Measurements from ENCODE around the gene ADARB2.
"Not testable (repeated sequence)": the region's sequence is repeated elsewhere in the genome, so short reads cannot be mapped to it uniquely, and the experiment has no call there.

Gene ADARB2

DNA sequence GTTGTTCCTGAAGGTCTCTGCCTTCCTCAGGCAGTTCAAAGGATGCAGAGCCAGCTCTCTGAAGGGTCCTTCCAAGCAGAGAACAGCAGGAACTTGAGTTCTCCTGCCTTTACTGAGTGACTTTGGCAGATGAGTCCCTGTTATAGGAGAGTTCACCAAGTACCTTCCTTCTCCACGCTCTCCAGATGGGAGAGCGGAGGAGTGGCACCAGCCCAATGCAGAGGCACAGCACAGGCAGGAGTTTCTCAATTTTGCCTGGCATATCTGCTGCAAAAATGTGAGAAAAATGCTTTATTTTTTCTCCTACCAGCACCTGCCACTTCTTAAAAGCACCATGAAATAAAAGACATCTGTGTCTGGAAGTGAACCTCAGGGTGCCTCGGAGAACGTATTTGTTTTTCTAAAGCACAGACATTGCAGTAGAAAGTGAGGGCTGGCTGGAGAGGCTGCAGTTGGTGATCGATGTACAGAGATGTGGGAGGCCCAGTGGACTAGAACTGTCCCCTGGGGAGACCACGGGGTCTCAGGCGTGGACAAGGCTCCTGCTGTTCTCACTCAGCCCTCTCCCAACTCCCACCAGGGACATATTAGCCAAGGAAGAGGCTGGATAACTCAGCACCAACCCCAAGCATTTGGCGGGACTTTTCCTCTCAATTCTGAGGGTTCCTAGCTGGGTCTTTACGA is 506.6 kb downstream of the ADARB2 start:
- no peak for DNase-seq

DNA sequence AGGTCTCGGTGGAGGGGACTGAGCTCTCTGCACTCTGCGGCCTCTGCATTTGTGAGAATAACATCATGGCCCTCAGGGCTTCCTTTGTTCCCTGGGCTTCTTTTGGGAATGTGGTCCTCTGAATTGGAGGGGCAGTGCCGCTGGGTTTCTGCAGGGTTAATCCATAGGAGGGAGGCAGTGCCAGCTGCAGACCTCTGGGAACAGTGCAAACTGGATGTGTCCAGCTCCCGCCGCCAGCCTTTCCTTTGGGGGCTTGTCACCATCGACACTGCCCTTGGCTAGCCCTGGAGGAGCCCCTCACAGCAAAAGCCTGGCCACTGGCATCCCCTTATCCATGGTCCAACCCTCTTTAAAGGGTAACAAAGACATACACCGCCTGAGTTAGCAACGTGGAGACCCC is 507.2 kb downstream of the ADARB2 start:
- no peak for DNase-seq

DNA sequence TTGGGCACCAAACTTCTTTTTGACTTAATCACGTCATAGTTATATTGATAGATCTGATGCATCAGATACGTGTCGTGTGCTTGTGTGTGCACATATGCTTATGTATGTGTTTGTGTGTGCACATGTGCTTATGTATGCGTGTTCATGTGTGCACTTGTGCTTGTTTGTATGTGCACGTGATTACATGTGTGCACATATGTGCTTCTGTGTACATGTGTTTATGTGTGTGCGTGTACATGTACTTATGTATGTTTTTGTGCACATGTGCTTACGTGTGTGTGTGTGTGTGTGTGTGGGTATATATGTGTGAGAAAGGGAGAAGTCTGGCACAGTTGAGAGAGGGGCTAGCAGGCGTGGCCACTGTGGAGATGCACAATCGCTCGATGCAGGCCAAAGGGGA is 507.8 kb downstream of the ADARB2 start:
- no peak for DNase-seq

DNA sequence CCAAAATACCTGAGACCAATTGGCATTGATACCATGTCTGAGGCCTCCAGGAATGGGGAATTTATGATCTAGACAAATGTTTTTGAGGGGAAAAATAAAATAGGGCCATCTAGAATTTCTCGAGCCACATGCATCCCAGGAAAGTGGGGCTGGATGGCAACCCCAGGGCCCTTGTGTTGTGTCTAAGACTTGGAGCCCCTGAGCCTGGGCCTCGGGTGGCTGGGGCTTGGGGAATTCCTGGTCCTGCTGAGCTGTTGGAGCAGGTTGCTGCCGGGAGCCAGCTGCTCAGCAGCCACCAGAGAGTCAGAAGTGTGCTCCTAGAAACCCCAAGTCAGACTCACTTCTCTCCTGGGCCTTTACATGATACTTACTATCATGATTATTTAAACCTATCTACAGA is 508.2 kb downstream of the ADARB2 start:
- no peak for DNase-seq

DNA sequence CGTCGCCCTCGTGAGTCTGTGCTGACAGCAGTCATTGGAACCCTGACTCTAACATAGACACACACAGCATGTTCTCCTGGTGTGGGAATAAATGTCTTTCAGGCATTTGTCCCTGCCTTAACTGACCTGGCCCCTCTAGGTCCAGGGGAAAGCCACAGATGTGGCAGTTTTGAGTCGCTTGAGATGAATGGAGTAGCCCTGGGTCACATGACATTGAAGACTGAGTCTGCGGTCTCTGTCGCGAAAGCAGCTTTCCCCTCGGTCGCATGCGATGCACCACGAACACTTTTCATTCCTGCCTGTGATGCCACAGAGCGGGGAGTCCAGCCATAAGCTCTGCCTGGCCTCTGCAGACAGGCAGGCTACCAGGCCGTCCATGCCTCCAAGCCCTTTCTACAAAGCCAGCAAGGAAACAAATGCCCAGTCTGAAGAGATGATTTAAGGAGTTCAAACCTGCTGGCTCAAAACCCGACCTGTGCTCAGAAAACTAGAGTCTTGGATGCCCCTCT is 508.8 kb downstream of the ADARB2 start:
- DNase-seq, result no peak

DNA sequence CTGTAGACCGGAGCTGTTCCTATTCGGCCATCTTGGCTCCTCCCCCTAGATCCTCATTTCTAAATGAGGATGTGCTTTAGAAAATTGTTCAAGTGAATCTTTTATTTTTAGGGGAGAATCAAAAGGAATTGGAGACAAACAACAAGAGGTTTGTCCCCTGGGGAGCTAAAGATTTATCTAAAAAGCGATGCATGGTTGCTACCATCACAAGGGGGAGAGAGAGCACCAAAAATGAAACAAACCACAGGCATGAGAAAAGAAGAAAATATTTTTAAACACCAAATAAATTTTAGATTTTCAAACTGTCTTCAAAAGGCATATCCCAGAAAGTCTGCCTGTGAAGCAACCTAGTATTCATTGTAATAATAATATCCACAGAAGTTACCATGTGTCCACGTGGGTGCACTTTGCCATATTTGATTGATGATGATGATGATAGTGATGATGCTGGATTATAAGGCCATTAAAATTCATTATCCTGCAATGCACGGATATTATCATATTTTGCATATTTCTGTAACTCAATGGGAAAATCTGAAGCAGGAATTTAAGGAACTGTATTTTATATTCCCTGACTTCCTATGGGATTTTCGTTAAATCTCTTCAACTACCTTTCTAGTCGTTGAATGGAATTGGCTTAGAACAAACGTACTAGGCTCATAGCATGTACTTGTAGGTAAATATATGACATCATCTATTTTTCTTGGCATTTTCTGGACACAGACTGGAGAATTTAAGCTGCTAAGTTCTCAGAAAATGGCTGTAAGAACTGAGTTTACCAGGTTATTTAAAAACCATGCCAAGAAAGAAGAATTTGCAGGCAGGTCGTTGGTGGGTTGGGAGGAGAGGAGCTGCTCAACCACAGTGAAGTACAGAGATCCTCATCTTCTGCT is 509.6 kb downstream of the ADARB2 start:
- no peak for DNase-seq

DNA sequence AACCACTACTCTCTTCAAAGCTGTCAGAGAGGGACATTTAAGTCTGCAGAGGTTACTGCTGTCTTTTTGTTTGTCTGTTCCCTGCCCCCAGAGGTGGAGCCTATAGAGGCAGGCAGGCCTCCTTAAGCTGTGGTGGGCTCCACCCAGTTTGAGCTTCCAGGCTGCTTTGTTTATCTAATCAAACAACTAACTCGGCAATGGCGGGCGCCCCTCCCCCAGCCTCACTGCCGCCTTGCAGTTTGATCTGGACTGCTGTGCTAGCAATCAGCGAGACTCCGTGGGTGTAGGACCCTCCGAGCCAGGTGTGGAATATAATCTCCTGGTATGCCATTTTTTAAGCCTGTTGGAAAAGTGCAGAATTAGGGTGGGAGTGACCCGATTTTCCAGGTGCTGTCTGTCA is 510.4 kb downstream of the ADARB2 start:
- not testable (repeated sequence) for DNase-seq

DNA sequence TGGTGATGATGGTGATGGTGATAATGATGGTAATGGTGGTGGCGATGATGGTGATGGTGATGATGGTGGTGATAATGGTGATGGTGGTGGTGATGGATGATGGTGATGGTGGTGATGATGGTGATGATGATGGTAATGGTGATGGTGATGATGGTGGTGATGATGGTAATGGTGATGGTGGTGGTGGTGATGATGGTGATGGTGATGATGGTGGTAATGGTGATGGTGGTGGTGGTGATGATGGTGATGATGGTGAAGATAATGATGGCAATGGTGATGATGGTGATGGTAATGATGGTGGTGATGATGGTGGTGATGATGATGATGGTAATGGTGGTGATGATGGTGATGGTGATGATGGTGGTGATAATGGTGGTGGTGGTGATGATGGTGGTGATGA is 517.5 kb downstream of the ADARB2 start:
- not testable (repeated sequence) for DNase-seq

DNA sequence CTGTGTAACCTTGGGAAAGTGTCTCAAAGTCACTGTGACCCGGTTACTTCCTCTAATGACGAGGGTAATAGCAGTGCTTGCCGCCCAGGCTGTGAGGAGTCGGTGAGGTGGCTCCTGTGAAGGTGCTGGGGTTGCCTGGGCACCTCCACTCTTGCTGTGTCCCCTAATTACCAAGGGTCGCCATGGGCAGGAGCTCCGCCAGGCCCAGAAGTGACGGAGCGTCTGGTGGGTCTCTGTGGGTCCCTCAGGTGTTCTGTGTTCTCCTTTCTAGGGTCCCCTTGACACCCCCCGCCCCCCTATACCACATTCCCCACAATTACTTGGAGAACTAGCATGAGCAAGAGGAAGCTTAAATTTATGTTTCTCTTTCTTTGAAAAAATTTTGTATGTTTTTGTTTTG is 519.7 kb downstream of the ADARB2 start:
- no peak for DNase-seq

DNA sequence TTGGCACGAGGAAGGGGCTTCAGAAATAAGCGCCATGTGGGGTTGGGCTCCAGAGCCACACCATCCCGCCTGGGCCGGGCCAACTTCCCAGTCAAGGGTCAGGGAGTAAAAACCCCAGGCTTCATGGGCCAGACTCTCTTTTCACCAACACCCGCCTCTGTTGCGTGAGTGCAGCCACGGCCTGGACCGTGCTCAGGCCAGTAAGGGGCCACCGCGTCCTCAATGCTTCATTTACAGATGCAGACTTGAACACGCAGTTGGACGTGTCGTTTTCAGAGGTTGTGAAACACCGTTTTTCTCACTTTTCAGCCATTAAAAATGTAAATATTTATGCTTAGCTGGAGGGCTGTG is 520.1 kb downstream of the ADARB2 start:
- DNase-seq, result no peak

DNA sequence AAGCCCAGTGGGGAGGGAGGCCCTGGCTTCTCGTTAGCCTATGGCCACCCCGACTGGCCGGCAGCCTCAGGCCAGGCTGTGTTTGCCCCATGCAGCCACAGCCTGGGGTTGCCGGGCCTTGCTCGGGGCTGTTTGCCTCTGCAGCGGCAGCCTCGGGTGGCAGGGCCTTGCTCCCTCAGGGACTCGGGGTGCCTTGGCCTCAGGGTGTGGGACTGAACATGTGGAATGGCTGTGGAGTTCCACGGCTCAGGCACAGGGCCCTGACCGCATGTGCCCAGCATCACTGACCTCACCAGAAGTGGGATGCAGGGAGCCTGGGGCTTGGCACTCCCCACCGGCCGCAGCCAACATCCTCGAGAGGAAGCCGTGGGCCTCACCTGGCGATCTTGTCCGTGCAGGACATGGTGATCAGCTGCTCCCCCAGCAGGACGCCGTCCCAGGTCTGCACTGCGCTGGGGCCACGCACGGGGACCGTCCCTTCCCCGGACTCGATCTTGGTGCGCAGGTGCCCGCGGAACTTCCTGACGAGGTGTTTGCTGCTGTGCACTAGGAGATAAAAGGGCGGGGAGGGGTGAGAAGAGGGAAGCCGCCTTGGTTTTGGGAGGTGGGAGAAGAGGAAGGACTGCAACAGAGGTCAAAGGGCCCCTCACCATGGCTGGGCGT is 520.6 kb downstream of the ADARB2 start:
- DNase-seq, result no peak

DNA sequence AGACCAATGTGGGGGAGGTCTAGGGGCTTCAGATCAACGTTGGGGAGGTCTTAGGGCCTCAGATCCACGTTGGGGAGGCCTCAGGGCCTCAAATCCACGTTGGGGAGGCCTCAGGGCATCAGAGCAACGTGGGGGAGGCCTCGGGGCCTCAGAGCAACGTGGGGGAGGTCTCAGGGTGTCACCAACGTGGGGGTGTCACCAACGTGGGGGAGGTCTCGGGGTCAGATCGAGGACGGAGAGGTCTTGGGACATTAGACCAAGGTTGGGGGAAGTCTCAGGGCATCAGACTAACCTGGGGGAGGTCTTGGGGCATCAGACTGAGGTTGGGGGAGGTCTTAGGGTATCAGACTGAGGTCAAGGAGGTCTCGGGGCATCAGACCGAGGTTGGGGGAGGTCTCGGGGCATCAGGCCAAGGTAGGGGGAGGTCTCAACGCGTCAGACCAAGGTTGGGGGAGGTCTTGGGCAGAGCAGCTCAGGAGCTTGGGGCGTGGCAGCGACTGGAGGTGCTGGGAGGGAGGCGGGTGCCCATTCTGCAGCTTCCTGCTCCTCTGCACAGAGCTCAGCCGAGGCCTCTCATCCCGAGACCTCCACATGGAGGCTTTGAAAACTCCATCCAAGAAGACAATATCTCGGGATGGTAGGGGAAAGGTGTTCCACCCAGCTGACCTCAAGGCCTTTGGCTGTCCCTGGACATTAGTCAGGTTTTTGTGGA is 521.3 kb downstream of the ADARB2 start:
- DNase-seq, result no peak

DNA sequence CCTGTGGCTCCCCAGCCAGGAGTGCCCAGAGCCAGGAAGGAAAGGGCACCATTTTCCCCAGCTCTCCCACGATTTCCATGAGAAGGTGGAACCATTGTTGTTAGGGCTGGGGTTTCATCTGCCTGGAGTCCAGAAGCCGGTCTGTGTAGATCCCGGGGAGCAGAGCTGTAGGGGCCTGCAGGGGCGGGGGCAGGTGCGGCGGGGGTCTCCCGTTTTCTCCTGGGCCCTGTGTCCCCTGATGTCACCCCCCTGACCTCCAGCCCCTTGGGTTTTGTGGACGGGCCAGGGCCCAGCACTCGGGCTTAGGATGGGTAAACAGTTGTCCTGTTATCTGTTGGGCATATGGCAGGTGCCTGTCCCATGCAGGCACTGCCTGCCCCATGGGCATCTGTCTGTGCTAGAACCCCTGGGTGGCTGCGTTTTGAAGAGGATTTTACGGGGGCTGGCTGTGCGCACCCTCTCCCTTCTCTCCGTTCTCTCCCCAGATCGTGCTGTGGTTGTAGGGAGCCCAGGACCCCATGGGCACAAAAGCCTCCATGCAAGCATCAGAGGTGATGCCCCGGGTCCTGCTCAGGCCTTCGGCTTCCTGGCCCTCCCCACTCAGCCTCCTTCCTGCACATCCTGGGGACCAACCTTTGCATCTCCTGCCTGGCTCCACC is 522.3 kb downstream of the ADARB2 start:
- no peak for DNase-seq

DNA sequence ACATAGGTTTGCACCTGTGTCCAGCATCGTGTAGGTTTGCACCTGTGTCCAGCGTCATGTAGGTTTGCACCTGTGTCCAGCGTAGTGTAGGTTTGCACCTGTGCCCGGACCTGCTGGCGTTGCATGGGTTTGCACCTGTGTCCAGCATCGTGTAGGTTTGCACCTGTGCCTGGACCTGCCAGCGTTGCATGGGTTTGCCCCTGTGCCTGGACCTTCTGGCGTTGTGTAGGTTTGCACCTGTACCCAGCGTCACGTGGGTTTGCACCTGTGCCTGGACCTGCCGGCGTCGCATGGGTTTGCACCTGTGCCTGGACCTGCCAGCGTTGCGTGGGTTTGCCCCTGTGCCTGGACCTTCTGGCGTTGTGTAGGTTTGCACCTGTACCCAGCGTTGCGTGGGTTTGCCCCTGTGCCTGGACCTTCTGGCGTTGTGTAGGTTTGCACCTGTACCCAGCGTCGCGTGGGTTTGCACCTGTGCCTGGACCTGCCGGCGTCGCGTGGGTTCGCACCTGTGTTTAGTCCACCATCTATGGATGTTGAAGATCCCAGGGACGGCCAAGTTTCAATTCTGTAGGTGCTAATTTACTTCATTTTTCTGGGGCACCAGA is 523.2 kb downstream of the ADARB2 start:
- DNase-seq, result no peak

DNA sequence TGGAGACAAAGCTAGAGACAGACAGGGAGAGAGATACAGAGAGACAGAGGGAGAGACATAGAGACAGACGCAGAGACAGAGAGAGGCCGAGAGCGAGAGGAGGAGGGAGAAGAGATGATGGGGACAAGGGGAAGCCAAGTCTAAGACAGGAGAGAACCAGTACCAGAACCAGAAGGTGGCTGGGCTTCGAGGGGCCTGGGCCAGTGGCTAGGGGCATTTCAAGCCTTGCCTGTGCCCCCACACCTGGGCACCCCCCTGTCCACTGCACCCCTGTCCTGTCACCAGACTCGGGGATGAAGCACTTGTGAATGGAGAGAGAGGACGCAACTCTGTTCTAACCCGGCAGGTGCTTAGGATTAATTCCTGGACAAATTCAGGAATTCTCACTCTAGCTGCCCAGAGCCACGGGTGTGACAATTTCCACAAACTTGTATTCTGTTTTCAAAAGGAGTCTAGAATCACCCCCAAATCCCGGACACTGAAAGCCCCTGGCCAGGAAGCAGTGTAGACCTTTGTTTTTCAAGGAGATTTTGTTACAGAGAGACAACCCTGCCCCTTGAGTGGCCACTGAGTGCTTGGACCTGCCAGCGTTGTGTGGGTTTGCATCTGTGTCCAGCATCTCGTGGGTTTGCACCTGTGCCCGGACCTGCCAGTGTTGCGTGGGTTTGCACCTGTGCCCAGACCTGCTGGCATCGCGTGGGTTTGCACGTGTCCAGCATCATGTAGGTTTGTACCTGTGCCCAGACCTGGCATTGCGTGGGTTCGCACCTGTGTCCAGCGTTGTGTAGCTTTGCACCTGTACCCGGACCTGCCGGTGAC is 523.9 kb downstream of the ADARB2 start:
- DNase-seq, result no peak

DNA sequence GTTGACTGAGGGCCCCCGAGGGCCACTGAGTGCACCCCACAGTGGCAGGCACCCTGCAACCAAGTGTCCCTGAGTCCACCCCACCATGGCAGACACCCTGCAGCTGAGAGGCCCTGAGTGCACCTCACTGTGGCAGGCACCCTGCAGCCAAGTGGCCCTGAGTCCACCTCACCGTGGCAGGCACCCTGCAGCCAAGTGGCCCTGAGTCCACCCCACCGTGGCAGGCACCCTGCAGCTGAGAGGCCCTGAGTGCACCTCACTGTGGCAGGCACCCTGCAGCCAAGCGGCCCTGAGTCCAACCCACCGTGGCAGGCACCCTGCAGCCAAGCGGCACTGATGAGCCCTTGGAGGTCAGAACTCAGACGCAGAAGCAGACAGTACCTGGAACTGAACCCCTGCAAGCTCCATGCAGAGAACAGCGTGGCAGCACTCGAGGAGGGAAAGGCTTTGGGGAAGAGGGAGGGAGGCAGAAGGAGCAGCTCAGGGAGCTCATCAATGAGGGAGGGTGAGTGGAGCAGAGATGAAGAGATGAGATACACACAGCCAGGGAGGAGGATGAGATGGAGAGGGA is 524.7 kb downstream of the ADARB2 start:
- DNase-seq, result no peak

DNA sequence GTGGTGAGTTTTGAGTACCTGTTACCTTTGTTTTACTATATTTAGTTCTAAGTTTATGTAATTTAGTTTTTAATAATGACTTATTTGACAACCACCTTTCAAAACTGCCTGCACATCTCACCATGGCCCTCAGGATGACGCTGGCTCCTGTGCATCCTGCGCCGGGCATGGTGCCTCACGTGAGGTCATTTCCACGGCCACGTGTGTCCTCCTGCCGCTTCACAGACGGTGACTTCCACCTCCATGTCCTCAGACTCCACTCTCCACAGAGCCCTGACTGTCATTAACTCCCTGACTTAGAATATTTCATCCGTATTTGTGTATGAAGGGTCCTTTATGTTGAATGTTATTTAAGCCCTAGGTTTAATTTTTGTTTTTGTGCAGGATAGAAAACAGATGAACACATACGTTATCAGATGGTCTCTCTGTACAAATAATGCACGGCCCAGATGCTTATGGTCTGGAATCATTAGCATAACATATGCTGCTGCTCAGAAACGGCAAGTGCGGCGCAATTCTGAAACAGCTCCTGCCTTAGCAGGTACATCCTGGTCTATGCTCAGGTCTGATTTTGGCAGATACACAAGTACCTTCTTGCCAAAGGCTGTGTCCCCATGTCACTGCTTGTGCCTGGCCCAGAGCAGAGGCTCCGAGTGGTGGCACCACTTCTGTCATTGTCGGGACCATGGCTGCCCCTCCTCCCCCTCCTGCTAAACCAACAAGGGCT is 525.3 kb downstream of the ADARB2 start:
- DNase-seq, result no peak

DNA sequence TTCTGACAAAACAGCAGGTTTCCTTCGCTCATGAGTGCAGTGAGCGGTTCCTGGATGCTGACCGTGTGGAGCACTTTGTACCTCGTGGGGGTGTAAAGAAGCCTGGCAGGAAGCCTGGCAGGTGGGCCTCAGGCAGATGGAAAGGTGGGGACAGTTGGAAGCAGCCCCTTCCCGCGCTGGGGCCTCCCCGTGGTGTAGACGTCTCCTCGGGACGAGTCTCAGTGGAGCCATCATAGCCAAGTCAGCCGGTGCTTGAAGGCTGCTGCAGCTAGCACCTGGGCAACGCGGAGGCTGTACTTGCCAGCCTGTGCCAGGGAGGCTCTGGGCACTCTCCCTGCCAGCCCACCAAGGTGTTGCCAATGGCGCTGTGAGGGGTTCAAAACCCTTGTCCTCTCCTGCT is 526.7 kb downstream of the ADARB2 start:
- no peak for DNase-seq

DNA sequence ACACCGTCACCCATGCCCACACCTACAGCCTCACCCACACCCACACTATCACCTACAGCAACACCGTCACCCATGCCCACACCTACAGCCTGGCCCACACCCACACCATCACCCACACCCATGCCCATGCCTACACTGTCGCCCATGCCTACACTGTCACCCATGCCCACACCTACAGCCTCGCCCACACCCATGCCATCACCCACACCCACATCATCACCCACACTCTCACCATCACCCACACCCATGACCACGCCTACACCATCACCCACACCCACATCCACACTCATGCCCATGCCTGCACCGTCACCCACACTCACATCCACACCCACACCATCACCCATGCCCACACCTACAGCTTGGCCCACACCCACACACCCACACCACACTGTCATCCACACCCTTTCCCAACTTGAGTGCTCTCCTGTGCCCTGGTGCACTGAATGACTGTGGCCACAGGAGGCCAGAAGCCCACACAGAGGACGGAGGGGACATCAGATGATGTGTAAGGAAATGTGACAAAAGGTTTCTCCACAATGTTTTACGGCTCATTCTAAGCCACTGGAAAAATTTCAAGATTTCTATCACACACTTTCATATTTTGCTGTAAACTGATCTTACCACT is 527.9 kb downstream of the ADARB2 start:
- no peak for DNase-seq

All from activated CD4-positive, CD25-positive, alpha-beta regulatory T cell treated with anti-CD3 and anti-CD28 coated beads, Interleukin-2, amount 50 U/mL, for 72 hours (primary cell).